Hepatic stellate cell (primary cell): ENCODE measurements around the gene GLG1.
A peak's percentile ranks its signal among the peaks of the same experiment; 100 is the strongest.
"Not testable (repeated sequence)": the region's sequence is repeated elsewhere in the genome, so short reads cannot be mapped to it uniquely, and the experiment has no call there.

Experiments
- DNase-seq: peaks from one replicate; pipeline ENCODE4 v3.0.0; 2011; ENCODE audit warnings: low spot score

The GLG1 gene

GRCh38 chr16:74575175-74575806, 31.6 kb downstream of the GLG1 start:
- DNase-seq: no peak

- no peak for DNase-seq
Measured at GRCh38 chr16:74574146-74574545, 32.8 kb downstream of the GLG1 start.

- DNase-seq: no peak
Measured at GRCh38 chr16:74573622-74574021, 33.3 kb downstream of the GLG1 start.

- DNase-seq: no peak
Measured at GRCh38 chr16:74570412-74571301, 36.3 kb downstream of the GLG1 start.

GRCh38 chr16:74568961-74569631, 37.8 kb downstream of the GLG1 start:
- DNase-seq: peak; percentile 21

- no peak for DNase-seq
Measured at GRCh38 chr16:74567901-74568300, 39.0 kb downstream of the GLG1 start.

GRCh38 chr16:74565378-74565777, 41.5 kb downstream of the GLG1 start:
- no peak for DNase-seq

- no peak for DNase-seq
Measured at GRCh38 chr16:74564451-74564984, 42.4 kb downstream of the GLG1 start.

- DNase-seq: peak; percentile 10
Measured at GRCh38 chr16:74563828-74564263, 43.1 kb downstream of the GLG1 start.

GRCh38 chr16:74562117-74562516, 44.8 kb downstream of the GLG1 start:
- no peak for DNase-seq

- DNase-seq: no peak
Measured at GRCh38 chr16:74561626-74562025, 45.3 kb downstream of the GLG1 start.

GRCh38 chr16:74560912-74561311, 46.0 kb downstream of the GLG1 start:
- DNase-seq: no peak

GRCh38 chr16:74558873-74559272, 48.0 kb downstream of the GLG1 start:
- DNase-seq: no peak

GRCh38 chr16:74557275-74557674, 49.6 kb downstream of the GLG1 start:
- no peak for DNase-seq

GRCh38 chr16:74556375-74556922, 50.5 kb downstream of the GLG1 start:
- DNase-seq: no peak

- DNase-seq: not testable (repeated sequence)
Measured at GRCh38 chr16:74552357-74552756, 54.6 kb downstream of the GLG1 start.

- DNase-seq: not testable (repeated sequence)
Measured at GRCh38 chr16:74550227-74551019, 56.5 kb downstream of the GLG1 start.

- DNase-seq: not testable (repeated sequence)
Measured at GRCh38 chr16:74546112-74546511, 60.8 kb downstream of the GLG1 start.

- DNase-seq: not testable (repeated sequence)
Measured at GRCh38 chr16:74542911-74543578, 63.9 kb downstream of the GLG1 start.

GRCh38 chr16:74540663-74541062, 66.3 kb downstream of the GLG1 start:
- not testable (repeated sequence) for DNase-seq

- DNase-seq: not testable (repeated sequence)
Measured at GRCh38 chr16:74538801-74539200, 68.1 kb downstream of the GLG1 start.
